Activated gamma-delta T cell treated with anti-CD3 and anti-CD28 coated beads, Interleukin-2, amount 50 U/mL, for 16 hours (primary cell): ENCODE measurements around the gene TEX13D.
"Not testable (repeated sequence)": the region's sequence is repeated elsewhere in the genome, so short reads cannot be mapped to it uniquely, and the experiment has no call there.

ENCODE experiments used
- DNase-seq: peaks from one replicate; pipeline ENCODE4 v3.0.0-alpha.2; 2020; ENCODE audit warnings: low read depth

Gene TEX13D

GRCh38 chrX:124332481-124333424, at the start of gene TEX13D:
TEX13D (plus strand) TSS chrX:124332660; CDS start chrX:124332918, 258 bp downstream.
- DNase-seq: no peak

- DNase-seq: no peak
Observed at GRCh38 chrX:124289443-124289842, 43.0 kb upstream of the TEX13D start.

GRCh38 chrX:124293810-124294209, 38.6 kb upstream of the TEX13D start:
- no peak for DNase-seq

- DNase-seq: not testable (repeated sequence)
Observed at GRCh38 chrX:124299323-124299722, 33.1 kb upstream of the TEX13D start.

GRCh38 chrX:124300405-124300804, 32.1 kb upstream of the TEX13D start:
- no peak for DNase-seq

- DNase-seq: no peak
Observed at GRCh38 chrX:124307253-124307907, 25.1 kb upstream of the TEX13D start.

GRCh38 chrX:124325732-124326131, 6.7 kb upstream of the TEX13D start:
- no peak for DNase-seq

GRCh38 chrX:124328765-124329164, 3.7 kb upstream of the TEX13D start:
- no peak for DNase-seq

GRCh38 chrX:124333862-124334261, 1.4 kb downstream of the TEX13D start:
- DNase-seq: no peak

GRCh38 chrX:124334555-124334954, 2.1 kb downstream of the TEX13D start:
- not testable (repeated sequence) for DNase-seq

GRCh38 chrX:124335598-124335997, 3.1 kb downstream of the TEX13D start:
- no peak for DNase-seq

GRCh38 chrX:124337916-124338315, 5.5 kb downstream of the TEX13D start:
- no peak for DNase-seq

- no peak for DNase-seq
Observed at GRCh38 chrX:124338733-124339514, 6.5 kb downstream of the TEX13D start.

- no peak for DNase-seq
Observed at GRCh38 chrX:124341396-124342132, 9.1 kb downstream of the TEX13D start.

GRCh38 chrX:124342174-124342867, 9.9 kb downstream of the TEX13D start:
- no peak for DNase-seq

GRCh38 chrX:124343016-124343415, 10.6 kb downstream of the TEX13D start:
- DNase-seq: no peak

- no peak for DNase-seq
Observed at GRCh38 chrX:124344246-124344645, 11.8 kb downstream of the TEX13D start.

- DNase-seq: no peak
Observed at GRCh38 chrX:124346117-124346876, 13.8 kb downstream of the TEX13D start, which contains the start of gene SH2D1A. SH2D1A (plus strand) TSS chrX:124346563; CDS start chrX:124346643, 80 bp downstream.

- DNase-seq: no peak
Observed at GRCh38 chrX:124346877-124347241, 14.4 kb downstream of the TEX13D start.

- no peak for DNase-seq
Observed at GRCh38 chrX:124347242-124347641, 14.8 kb downstream of the TEX13D start.
